ENCODE measurements around the gene NTF3. TPM values are rescaled to one million over a fixed set of nuclear protein-coding genes. Genes with fewer than 3 reads are reported as not detected.

The NTF3 gene
- total RNA-seq, 1 donor from 2014 or later: 8.6 TPM

DNA sequence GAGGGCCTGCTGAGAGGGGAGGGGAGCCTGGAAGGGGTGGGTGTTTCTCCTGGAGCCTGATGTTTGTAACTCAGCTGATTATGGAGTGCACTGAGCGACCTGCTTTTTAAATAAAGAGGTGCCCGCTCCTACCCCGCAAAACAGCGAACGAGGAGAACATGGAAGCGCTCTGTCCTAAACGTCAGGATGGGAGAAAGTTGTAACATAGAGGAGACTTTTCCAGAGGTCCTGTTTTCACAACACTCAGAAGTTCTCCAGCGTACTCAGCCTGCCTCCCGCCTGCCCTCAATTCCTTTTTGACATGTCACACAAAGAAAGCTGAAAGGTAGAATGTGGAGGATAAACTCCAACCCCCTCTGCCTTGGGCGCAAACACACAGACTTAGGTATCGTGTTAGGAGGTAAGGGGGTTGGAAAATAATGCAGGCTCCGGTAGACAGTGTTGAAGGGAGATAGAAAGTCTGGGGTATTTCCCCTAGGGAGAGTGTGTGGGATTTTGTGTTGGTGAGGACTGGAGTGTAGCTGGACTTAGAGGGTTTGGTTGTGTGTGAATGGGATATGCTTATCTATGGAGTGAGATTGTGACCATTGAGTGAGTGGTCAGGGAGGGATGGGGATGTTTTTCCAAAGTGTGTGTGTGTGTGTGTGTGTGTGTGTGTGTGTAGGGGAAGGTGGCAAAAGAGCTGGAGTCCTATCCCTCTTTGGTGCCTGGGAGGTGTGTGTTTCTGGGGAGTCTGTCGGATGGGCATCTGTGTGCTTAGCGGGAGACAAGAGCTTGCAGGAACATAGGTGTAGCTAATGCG is 2.1 kb downstream of the NTF3 start:
- DNase-seq (ENCODE audit: low spot score in 2 of 2, unreplicated experiment in 2 of 2): no peak
- no peak overlapping the region for H3K27ac Mint-ChIP-seq

DNA sequence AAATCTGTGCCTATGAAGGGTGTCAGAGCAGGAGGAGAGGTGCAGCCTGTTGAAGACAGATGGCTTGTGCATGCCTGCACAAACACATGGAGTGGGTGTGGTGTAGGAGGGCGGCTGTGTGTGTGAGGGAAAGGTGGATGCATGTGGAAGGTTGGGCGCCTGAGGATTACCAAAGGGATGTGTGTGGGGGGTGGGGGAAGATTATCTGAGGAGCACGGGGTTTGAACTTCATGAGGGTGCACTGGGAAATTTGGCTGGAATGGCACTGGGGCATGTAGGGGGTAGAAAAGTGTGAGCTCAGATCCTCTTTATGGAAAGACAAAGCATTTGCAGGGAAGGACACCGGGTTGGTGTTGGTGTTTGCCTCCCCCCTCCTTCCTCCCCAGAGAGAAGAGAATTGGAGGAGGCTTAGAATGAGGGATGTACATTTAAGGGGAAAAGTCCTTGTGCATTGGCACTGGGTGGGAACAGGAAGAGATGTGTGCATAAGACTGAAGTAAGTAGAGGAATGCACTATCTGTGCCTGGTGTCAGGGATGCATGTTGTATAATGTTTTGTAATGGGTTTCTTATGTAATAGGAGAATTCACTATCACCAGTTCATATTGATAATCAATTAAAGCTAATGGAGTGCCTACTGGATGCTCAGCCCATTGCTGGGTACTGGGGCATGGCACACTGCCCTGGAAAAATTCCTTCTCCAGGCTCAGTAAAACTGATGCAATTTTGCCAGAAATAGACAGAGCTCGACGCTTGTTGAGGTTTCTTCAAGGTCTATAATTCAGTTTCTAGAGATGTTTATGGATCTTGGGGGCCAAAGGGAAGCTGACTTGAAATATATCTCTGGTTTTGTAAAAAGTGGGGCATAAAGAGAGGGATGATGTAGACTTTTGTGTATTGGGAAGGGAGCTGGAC is 3.0 kb downstream of the NTF3 start:
- Mint-ChIP-seq H3K36me3 (no peaks in the 10 kb centered on the region), H3K4me3 (no peak overlapping the region), H3K9me3 (no peaks in the 10 kb centered on the region), H3K4me1 (peaks cover 38% of the 10 kb centered on the region), H3K27ac (no peak overlapping the region), H3K27me3 (ENCODE audit: low read depth) (peaks cover 37% of the 10 kb centered on the region)
- no peak for TF ChIP-seq CTCF (IDR thresholded peaks at IDR 0.05; ENCODE audit: unreplicated experiment)
- no peak for DNase-seq (ENCODE audit: low spot score in 2 of 2, unreplicated experiment in 2 of 2)

More for the DNA sequence above, 2.1 kb downstream of the NTF3 start:
- H3K4me1 Mint-ChIP-seq: peaks cover 38% of the 10 kb centered on the region
- H3K36me3 Mint-ChIP-seq: no peaks in the 10 kb centered on the region
- H3K4me3 Mint-ChIP-seq: no peak overlapping the region
- H3K27me3 Mint-ChIP-seq (ENCODE audit: low read depth): peaks cover 41% of the 10 kb centered on the region
- H3K9me3 Mint-ChIP-seq: no peaks in the 10 kb centered on the region
- no peak for TF ChIP-seq CTCF (IDR thresholded peaks at IDR 0.05; ENCODE audit: unreplicated experiment)

GRCh38 chr12:5437182-5437583 is 5.3 kb downstream of the NTF3 start:
- Mint-ChIP-seq H3K4me3 (no peak overlapping the region), H3K36me3 (no peaks in the 10 kb centered on the region), H3K9me3 (no peaks in the 10 kb centered on the region), H3K27ac (peak overlapping the region; percentile 74), H3K27me3 (ENCODE audit: low read depth) (peaks cover 21% of the 10 kb centered on the region), H3K4me1 (peaks cover 35% of the 10 kb centered on the region)
- no peak for DNase-seq (ENCODE audit: low spot score in 2 of 2, unreplicated experiment in 2 of 2)
- no peak for TF ChIP-seq CTCF (IDR thresholded peaks at IDR 0.05; ENCODE audit: unreplicated experiment)

- Mint-ChIP-seq H3K9me3 (no peaks in the 10 kb centered on the region), H3K27me3 (ENCODE audit: low read depth) (peaks cover 19% of the 10 kb centered on the region), H3K4me3 (no peak overlapping the region), H3K27ac (peak overlapping the region; percentile 74), H3K36me3 (no peaks in the 10 kb centered on the region), H3K4me1 (peaks cover 33% of the 10 kb centered on the region)
- no peak for TF ChIP-seq CTCF (IDR thresholded peaks at IDR 0.05; ENCODE audit: unreplicated experiment)
- no peak for DNase-seq (ENCODE audit: low spot score in 2 of 2, unreplicated experiment in 2 of 2)
These were observed 5.7 kb downstream of the NTF3 start for GRCh38 chr12:5437589-5437988.

DNA sequence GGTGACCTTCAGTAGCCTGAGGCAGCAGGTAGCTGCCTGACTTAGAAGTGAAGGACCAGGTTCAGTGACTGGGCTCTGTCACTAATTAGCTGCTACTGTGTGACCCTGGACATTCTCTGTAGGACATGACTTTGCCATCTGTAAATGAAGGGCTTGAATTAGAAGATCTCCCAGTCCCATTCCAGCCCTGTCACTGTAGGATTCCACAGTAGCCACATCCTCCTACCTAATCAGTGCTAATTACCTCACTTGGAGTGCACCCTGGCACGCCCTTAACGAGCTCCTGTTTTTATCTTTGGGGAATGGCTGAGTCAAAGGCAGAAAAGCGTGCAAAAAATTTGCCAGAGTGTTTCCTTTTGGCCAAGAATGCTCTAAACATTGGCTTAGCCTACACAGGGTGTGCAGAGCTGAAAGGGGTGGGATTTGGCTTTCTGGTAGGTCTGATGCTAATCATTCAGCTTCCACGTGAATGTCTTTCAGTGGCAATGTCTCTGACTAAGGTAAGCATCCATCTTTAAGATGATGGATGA is 6.8 kb downstream of the NTF3 start:
- no peaks in the 10 kb centered on the region for H3K36me3 Mint-ChIP-seq
- no peak for DNase-seq (ENCODE audit: low spot score in 2 of 2, unreplicated experiment in 2 of 2)
- TF ChIP-seq CTCF (IDR thresholded peaks at IDR 0.05; ENCODE audit: unreplicated experiment): no peak
- H3K4me1 Mint-ChIP-seq: peaks cover 33% of the 10 kb centered on the region
- no peak overlapping the region for H3K27ac Mint-ChIP-seq
- H3K27me3 Mint-ChIP-seq (ENCODE audit: low read depth): peaks cover 20% of the 10 kb centered on the region
- H3K4me3 Mint-ChIP-seq: no peak overlapping the region
- H3K9me3 Mint-ChIP-seq: no peaks in the 10 kb centered on the region

All from mesothelial cell of epicardium (in vitro differentiated cells).